GM12892 (cell line): Measurements from ENCODE around the gene SLC8A2.
"Not testable (repeated sequence)": the region's sequence is repeated elsewhere in the genome, so short reads cannot be mapped to it uniquely, and the experiment has no call there.

ENCODE experiments used
- POLR2A ChIP-seq: IDR thresholded peaks from 2 replicates; pipeline ENCODE4 v1.6.1; 2011; ENCODE audit warnings: low read depth, low read length, control low read depth
- POLR2AphosphoS5 ChIP-seq: IDR thresholded peaks from 2 replicates; pipeline ENCODE4 v1.6.1; 2011; ENCODE audit warnings: low read depth, low read length, control low read depth

GRCh38 chr19:47486220-47486619, 14.5 kb upstream of the SLC8A2 start:
- not testable (repeated sequence) for TF ChIP-seq POLR2AphosphoS5, POLR2A
